GDM1 (cell line): ENCODE measurements around the gene NFX1.

Experiments used
- DNase-seq: peaks from one replicate; lab custom pipeline; 2025; lab: John Stamatoyannopoulos, UW

Gene NFX1

DNA sequence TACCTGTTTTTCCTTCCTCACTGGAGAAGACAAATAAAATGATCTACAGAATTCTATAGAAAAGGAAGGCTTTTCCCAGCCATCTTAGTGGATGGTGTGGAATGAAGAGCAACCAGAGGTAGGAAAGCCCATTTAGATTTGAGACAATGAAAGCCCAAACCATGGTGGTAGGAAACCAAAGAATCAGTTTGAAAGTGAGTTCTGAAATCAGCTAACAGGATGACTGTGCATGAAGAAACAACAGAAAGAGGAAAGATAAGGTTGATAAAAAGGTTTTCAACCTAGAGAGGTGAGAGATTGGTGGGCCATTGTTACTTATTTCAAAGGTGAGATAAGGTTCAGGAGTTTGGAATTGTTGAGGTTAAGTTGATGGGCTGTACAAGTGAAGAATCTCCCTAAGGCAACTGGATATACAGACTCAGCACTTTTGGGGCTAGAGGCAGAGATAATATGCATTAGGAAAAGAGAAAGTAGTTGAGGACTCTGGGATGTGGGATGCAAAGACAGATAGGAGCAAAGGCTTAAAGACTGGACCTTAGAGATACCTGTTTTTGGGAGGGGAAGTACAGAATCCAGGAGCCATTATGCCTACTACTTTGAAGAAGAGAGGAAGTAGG, 23.1 kb upstream of the NFX1 start:
- DNase-seq: no peak

DNA sequence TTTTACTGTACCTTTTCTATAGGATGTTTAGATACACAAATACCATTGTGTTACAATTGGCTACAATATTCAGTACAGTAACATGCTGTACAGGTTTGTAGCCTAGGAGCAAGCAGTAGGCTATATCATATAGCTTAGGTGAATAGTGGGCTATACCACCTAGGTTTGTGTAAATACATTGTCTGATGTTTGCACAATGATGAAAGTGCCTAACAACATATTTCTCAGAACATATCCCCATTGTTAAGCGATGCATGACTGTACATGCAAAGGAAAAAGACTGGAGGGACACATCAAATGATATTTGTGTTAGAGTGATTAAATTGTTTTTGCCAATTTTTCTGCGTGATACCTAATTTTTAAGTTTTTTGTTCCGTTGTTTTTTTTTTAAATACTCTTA, 20.2 kb upstream of the NFX1 start:
- no peak for DNase-seq

DNA sequence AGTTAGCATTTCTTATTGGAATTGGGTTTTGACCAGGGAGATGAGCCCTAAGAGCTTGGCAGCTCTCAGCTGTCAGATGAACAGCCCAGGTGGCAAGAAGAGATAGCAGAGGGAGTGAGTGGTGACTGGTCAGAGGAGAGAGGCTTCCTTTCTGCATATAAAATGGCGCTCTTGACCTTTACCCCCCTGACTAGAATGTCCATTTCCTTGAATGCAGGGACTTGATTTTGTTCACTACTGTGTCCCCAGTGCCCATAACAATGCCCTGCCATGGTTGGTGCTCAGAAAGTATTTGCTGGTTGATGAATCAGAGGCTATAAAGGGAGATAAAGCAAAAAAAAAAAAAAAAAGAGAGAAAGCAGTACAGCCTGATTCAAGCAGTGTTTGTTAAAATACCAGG, 18.3 kb upstream of the NFX1 start:
- no peak for DNase-seq

DNA sequence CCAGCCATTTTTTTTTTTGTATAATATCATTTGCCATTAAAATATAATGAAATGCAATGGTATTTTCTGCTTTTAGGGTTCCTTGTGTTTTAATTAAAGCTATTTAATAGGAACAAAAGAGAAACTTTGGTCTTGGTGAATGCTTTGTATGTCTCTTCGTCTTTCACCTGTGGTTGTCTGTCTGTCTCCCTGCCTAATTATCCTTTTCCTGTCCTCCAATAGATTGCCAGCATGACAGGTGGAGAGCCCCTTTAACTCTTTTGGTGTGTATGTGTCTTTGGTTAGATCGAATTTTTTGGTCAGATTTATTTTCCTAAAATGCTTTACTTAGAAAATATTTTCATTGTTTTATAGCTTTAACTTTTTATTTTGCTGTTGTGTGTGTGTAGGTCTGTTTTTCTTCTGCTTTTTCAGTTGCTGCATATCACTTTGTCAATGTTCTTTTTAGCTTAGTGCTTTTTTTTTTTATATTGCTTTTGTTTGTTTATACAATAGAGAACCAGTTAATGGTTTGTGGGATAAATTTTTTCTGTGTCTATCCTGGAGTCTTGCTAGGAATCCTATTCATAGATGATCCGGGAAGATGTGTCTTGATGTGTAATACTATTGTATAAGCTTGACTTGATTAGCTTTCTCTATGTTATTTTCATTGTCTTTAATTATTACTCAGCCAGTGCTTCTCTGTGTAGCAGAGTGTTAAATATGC, 16.9 kb upstream of the NFX1 start:
- no peak for DNase-seq

DNA sequence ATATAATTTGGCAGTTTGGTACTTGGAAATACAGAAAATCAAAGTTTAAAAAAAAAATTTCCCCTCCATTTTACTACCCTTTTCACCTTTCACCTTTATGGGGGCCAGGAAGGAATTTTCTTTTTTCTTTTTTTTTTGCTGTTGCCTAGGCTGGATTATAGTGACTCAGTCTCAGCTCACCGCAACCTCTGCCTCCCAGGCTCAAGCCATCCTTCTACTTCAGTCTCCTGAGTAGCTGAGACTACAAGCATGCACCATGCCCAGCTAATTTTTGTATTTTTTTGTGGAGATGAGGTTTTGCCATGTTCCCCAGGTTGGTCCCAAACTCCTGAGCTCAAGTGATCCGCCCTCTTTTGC, 16.4 kb upstream of the NFX1 start:
- DNase-seq: no peak

- no peak for DNase-seq
Measured at GRCh38 chr9:33277484-33277883, 12.8 kb upstream of the NFX1 start.

- no peak for DNase-seq
Measured at GRCh38 chr9:33285502-33285901, 4.8 kb upstream of the NFX1 start.

GRCh38 chr9:33287087-33287490, 3.2 kb upstream of the NFX1 start:
- DNase-seq: peak; percentile 48

- DNase-seq: no peak
Measured at GRCh38 chr9:33288235-33288634, 2.1 kb upstream of the NFX1 start.

- DNase-seq: no peak
Measured at GRCh38 chr9:33288828-33289483, 1.4 kb upstream of the NFX1 start.

DNA sequence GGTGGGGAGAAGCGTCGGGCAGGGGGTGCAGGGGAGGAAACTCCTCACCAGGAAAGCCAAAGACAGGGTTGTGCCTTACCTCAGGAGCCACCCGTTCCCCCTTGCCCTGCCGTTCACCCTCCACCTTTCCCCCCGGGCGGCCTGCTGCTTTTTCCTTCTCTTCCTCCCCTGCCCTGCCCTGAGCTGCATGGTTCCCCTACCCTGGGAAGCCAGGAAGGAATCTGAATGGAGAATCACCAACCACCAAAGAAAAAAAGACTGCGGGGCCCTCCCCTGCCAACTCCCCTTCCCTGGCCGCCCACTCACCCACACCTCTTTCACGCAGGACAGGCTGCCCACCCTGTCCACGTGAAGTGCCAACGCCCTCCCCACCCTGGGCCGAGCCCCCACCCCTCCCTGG, 820 bp upstream of the NFX1 start:
- DNase-seq: no peak

DNA sequence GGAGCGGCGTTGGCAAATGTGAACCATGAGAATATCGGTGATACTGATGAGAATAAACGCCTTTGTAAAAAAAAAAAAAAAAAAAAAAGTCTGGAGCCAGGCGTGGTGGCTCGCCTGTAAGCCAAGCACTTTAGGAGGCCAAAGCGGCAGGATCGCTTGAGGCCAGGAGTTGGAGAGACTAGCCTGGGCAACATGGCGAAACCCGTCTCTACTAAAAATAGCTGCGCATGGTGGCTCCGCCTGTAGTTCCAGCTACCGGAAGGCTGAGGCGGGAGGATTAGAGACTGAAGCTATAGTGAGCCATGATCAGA, 425 bp upstream of the NFX1 start:
- no peak for DNase-seq

DNA sequence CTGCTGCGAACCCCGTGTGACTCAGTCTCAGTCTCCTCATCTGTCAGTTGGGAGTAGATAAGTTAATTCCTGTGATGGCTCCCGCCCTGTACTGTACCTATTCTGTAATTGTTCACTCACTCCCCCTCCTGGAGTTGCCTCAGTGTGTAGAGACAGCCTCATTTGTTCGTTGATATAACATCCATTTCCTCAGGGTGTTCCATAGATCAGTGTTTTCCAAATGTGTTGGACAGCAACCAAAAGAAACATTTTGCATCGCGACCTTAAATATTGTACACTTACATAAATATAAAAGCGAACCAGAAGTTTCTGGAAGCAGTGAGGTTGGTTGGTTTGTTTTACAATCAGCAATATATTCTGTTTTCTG, 698 bp downstream of the NFX1 start:
- no peak for DNase-seq

- no peak for DNase-seq
Measured at GRCh38 chr9:33291901-33292300, 1.6 kb downstream of the NFX1 start.

DNA sequence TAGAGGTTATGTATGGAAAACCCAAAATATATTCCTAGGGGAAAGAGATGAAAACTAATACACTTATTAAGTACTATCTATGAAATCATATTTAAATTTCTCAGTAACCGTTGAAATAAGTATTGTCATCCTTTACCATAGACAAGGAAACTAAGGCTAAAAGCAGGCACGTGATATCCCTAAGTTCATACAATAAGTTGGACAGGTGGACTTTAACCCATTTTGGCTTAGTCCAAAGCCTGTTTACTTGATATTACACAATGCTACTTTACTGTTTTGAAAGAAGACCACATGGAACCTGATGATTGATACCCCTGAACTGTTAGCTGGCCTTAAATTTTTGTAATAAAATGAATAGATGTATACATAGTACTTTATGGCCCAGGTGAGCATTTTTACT, 3.5 kb downstream of the NFX1 start:
- DNase-seq: no peak

GRCh38 chr9:33294670-33295432, 4.5 kb downstream of the NFX1 start:
- no peak for DNase-seq

DNA sequence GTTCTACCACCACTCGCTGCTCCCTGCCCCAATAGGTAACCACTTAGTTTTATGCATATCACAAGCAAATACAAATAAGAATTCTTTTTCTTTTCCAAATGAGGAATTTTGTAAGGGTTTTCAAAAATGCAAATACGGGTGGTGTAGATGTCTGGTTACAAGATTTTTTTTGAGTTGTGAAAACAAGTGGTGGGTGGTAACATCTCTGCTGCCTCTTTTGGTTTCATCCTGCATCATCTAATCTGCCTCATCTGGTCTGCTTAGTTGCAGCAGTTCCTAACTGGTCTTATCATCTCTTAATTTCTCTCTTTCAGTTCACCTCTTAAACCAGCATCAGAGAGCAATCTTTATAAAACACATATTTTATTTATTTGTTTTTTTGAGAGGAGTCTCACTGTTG, 5.3 kb downstream of the NFX1 start:
- no peak for DNase-seq

GRCh38 chr9:33297432-33297831, 7.1 kb downstream of the NFX1 start:
- peak; percentile 38 for DNase-seq

DNA sequence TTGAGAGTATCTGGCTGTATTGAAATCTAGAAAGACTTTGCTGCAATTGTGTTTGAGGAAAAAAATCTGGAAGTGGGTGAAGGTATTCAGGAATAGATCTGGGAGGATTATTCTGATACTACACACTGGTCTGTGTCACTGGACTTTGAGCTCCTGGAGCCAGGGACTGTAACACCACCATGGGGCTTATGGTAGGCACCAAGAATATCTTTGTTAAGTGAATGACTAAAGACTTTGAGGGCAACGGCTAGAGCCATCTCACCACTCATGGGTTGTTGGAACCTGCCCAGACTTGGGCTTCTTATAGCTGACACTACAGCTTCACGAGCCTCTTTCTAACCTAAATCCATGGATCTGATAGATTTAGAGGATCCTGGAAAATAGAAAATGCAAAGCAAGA, 10.2 kb downstream of the NFX1 start:
- no peak for DNase-seq

- DNase-seq: no peak
Measured at GRCh38 chr9:33304362-33304761, 14.0 kb downstream of the NFX1 start.

GRCh38 chr9:33306037-33306436, 15.7 kb downstream of the NFX1 start:
- DNase-seq: no peak

GRCh38 chr9:33307067-33307466, 16.8 kb downstream of the NFX1 start:
- no peak for DNase-seq

DNA sequence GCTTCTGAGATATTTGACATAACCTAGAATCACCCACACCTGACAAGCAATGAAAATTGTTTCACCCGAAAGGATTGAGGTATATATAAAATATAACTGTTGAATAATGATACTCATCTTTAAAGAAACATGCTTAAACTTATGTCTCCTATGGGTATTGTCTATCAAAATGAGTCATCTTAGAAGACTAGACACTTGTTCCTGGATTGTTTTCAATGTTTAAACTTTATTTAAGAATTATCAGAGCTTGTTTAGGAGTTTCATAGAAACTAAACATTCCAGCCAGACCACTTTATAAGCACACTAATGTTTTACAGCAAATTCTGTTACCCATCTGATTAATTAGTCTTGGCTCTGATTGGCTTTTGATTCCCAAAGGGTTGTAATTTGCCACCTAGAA, 19.6 kb downstream of the NFX1 start:
- no peak for DNase-seq
